Measurements from ENCODE around the gene GNB1L.
"Not testable (repeated sequence)": the region's sequence is repeated elsewhere in the genome, so short reads cannot be mapped to it uniquely, and the experiment has no call there.

The GNB1L gene

GRCh38 chr22:19888131-19888746, 33.6 kb upstream of the GNB1L start:
- DNase-seq, result no peak

- no peak for DNase-seq
Measured at GRCh38 chr22:19887256-19887985, 32.7 kb upstream of the GNB1L start.

GRCh38 chr22:19886605-19887255, 32.1 kb upstream of the GNB1L start:
- no peak for DNase-seq

- DNase-seq, result no peak
Measured at GRCh38 chr22:19885841-19886592, 31.3 kb upstream of the GNB1L start.

GRCh38 chr22:19884954-19885751, 30.5 kb upstream of the GNB1L start:
- no peak for DNase-seq

GRCh38 chr22:19884161-19884953, 29.7 kb upstream of the GNB1L start:
- DNase-seq, result no peak

- not testable (repeated sequence) for DNase-seq
Measured at GRCh38 chr22:19883446-19883845, 28.8 kb upstream of the GNB1L start.

GRCh38 chr22:19882446-19883381, 28.0 kb upstream of the GNB1L start:
- DNase-seq, result no peak

- DNase-seq, result no peak
Measured at GRCh38 chr22:19880786-19881569, 26.3 kb upstream of the GNB1L start.

GRCh38 chr22:19879992-19880785, 25.5 kb upstream of the GNB1L start:
- DNase-seq, result no peak

GRCh38 chr22:19879643-19879991, 24.9 kb upstream of the GNB1L start:
- DNase-seq, result no peak

GRCh38 chr22:19879246-19879570, 24.5 kb upstream of the GNB1L start:
- DNase-seq, result no peak

- DNase-seq, result no peak
Measured at GRCh38 chr22:19878461-19879245, 24.0 kb upstream of the GNB1L start.

- no peak for DNase-seq
Measured at GRCh38 chr22:19877626-19878339, 23.1 kb upstream of the GNB1L start.

GRCh38 chr22:19876941-19877625, 22.4 kb upstream of the GNB1L start:
- no peak for DNase-seq

- DNase-seq, result no peak
Measured at GRCh38 chr22:19876314-19876940, 21.8 kb upstream of the GNB1L start.
